Measurements from ENCODE around the gene ELL.

The ELL gene

GRCh38 chr19:18392926-18393325 lies 128.9 kb downstream of the ELL start:
- H3K9me3 Mint-ChIP-seq, result no peaks in the 10 kb centered on the region
- ATAC-seq (replicated peaks) (no peak), DNase-seq (no peak)
- no peak overlapping the region for H3K27ac Mint-ChIP-seq
- H3K27me3 Mint-ChIP-seq, result peaks cover 5 to 28% of the 10 kb centered on the region in 2 donors
- H3K4me3 Mint-ChIP-seq, result peak overlapping the region in 1 of 2 donors; percentile 14
- H3K36me3 Mint-ChIP-seq (ENCODE audit: insufficient read depth), result peaks cover 8% of the 10 kb centered on the region
- peaks cover under 1 to 11% of the 10 kb centered on the region in 2 donors for H3K4me1 Mint-ChIP-seq (ENCODE audit: low read depth in 2 of 2)
